ENCODE results near the gene SEMA4A.
A peak's percentile ranks its signal among the peaks of the same experiment; 100 is the strongest.
"Not testable (repeated sequence)": the region's sequence is repeated elsewhere in the genome, so short reads cannot be mapped to it uniquely, and the experiment has no call there.

Gene SEMA4A

GRCh38 chr1:156119503-156120209 lies 33.7 kb upstream of the SEMA4A start:
- peak; percentile 49 for DNase-seq

GRCh38 chr1:156120318-156120717 lies 33.1 kb upstream of the SEMA4A start:
- no peak for DNase-seq

- DNase-seq, result not testable (repeated sequence)
Measured at GRCh38 chr1:156121005-156121404, 32.4 kb upstream of the SEMA4A start.

- no peak for DNase-seq
Measured at GRCh38 chr1:156121457-156121856, 31.9 kb upstream of the SEMA4A start.

GRCh38 chr1:156122086-156122485 lies 31.3 kb upstream of the SEMA4A start:
- no peak for DNase-seq

GRCh38 chr1:156122519-156123355 lies 30.6 kb upstream of the SEMA4A start:
- DNase-seq, result no peak

- peak; percentile 59 for DNase-seq
Measured at GRCh38 chr1:156123356-156124196, 29.8 kb upstream of the SEMA4A start.

- peak; percentile 70 for DNase-seq
Measured at GRCh38 chr1:156124557-156125483, 28.6 kb upstream of the SEMA4A start.

GRCh38 chr1:156125544-156125943 lies 27.8 kb upstream of the SEMA4A start:
- not testable (repeated sequence) for DNase-seq

GRCh38 chr1:156126043-156126629 lies 27.2 kb upstream of the SEMA4A start:
- peak; percentile 87 for DNase-seq

GRCh38 chr1:156126630-156127534 lies 26.5 kb upstream of the SEMA4A start:
- peak; percentile 96 for DNase-seq

GRCh38 chr1:156128308-156128653 lies 25.1 kb upstream of the SEMA4A start:
- no peak for DNase-seq

- DNase-seq, result no peak
Measured at GRCh38 chr1:156128654-156129597, 24.5 kb upstream of the SEMA4A start.

GRCh38 chr1:156129687-156130577 lies 23.5 kb upstream of the SEMA4A start:
- peak; percentile 87 for DNase-seq

GRCh38 chr1:156130578-156130942 lies 22.8 kb upstream of the SEMA4A start:
- DNase-seq, result no peak

GRCh38 chr1:156134716-156135435 lies 18.5 kb upstream of the SEMA4A start:
- DNase-seq, result no peak

- no peak for DNase-seq
Measured at GRCh38 chr1:156135930-156136871, 17.2 kb upstream of the SEMA4A start.
